Sigmoid colon (tissue), 4 donors: ENCODE results near the gene S100A10.

Experiments
- EP300 ChIP-seq, 4 donors: sonication (generic); formaldehyde crosslinking; IDR thresholded peaks; one replicate each; pipeline ENCODE4 v1.6.1; 2017; ENCODE audit warnings: antibody characterized with exemption in 4 of 4
- POLR2A ChIP-seq, 2 donors: fragments of 450-650 bp; IDR thresholded peaks; one replicate each; pipeline ENCODE4 v1.6.1; 2016; ENCODE audit warnings: antibody characterized with exemption in 2 of 2, mild to moderate bottlenecking in 2 of 2, moderate library complexity in 2 of 2
- POLR2AphosphoS5 ChIP-seq, 4 donors: sonication (generic); formaldehyde crosslinking; IDR thresholded peaks; one replicate each; pipeline ENCODE4 v1.6.1; 2017; ENCODE audit warnings: antibody characterized with exemption in 4 of 4
- TF ChIP-seq, protein P1 (sequence below), 4 experiments: fragments of 450-650 bp in 3 of 4; fragments of 200-600 bp in 1 of 4; IDR thresholded peaks; one replicate each; pipeline ENCODE4 v1.5.1; 2016 to 2019; ENCODE audit warnings: antibody characterized with exemption in 4 of 4, mild to moderate bottlenecking in 3 of 4, moderate library complexity in 2 of 4

DNA sequence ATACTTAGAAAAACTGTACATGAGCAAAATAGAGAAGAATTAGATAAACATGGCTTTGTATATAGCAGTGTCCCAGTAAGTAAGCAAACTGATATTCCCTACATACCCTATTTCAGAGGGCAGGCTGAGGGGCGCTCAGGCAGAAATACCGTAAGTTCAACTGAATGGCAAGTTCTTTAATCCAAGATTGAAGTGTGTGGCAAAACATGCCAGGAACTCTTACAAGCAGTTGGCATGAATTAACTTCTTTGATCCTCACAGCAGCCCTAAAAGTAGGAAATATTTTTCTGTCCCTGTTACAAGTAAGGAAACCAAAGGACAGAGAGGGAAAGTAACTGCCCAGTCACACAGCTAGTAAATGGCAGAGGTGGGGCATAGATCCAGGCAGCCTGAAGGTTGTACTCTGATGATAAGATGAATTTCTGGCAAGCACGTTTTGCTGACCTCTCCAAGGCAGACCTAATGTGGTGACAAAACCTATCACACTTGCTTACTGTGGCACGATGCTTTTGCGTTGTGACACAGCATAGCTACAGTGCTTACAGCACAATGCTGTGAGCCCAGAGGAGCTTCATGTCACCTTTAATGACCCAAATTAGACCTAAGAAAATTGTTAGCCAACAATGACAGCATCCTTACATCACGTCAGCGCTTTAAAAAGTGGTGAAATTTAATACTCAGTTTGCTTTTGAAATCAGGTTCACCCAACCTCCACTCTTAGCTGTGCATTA lies 49.4 kb downstream of the S100A10 start:
- TF ChIP-seq, protein P1, sequence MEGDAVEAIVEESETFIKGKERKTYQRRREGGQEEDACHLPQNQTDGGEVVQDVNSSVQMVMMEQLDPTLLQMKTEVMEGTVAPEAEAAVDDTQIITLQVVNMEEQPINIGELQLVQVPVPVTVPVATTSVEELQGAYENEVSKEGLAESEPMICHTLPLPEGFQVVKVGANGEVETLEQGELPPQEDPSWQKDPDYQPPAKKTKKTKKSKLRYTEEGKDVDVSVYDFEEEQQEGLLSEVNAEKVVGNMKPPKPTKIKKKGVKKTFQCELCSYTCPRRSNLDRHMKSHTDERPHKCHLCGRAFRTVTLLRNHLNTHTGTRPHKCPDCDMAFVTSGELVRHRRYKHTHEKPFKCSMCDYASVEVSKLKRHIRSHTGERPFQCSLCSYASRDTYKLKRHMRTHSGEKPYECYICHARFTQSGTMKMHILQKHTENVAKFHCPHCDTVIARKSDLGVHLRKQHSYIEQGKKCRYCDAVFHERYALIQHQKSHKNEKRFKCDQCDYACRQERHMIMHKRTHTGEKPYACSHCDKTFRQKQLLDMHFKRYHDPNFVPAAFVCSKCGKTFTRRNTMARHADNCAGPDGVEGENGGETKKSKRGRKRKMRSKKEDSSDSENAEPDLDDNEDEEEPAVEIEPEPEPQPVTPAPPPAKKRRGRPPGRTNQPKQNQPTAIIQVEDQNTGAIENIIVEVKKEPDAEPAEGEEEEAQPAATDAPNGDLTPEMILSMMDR (IDR thresholded peaks at IDR 0.05): no peak
- TF ChIP-seq POLR2A (IDR thresholded peaks at IDR 0.05): no peak
- TF ChIP-seq POLR2AphosphoS5 (IDR thresholded peaks at IDR 0.05): peak in 1 of 4 donors; percentile 36
- no peak for TF ChIP-seq EP300 (IDR thresholded peaks at IDR 0.05)
